ENCODE data around the gene ATP9B. TPM values are rescaled to one million over a fixed set of nuclear protein-coding genes. Genes with fewer than 3 reads are reported as not detected.

The ATP9B gene
- total and polyA plus RNA-seq, 10 of the 15 experiments (the other 5 are each of a cell fraction or from before 2014, with no cell fraction given): 0.74 to 20.7 (median 12.9) TPM

GRCh38 chr18:79380816-79381806 lies 311.9 kb downstream of the ATP9B start:
- Histone ChIP-seq H4K20me1 (ENCODE audit: control insufficient read depth, insufficient read depth) (no peaks in the 10 kb centered on the region), H3K4me1 (ENCODE audit: control insufficient read depth, insufficient read depth, low read length) (no peaks in the 10 kb centered on the region), H3K79me2 (ENCODE audit: control insufficient read depth, insufficient read depth, low read length) (no peaks in the 10 kb centered on the region), H3K9me3 (replicated peaks; ENCODE audit: control insufficient read depth, insufficient read depth, low read length) (no peaks in the 10 kb centered on the region), H2AFZ (ENCODE audit: control insufficient read depth, low read depth, low read length) (no peak overlapping the region), H3K27ac (ENCODE audit: control insufficient read depth, insufficient read depth) (no peak overlapping the region), H3K36me3 (ENCODE audit: control insufficient read depth in 2 of 2, insufficient read depth in 2 of 2, low read length in 1 of 2) (peaks cover 0 to 6% of the 10 kb centered on the region in 2 experiments; a peak in 2 of 4 replicates), H3K27me3 (replicated peaks in 1 of 2; ENCODE audit: control insufficient read depth in 2 of 2, insufficient read depth in 2 of 2, low read length in 1 of 2) (no peaks in the 10 kb centered on the region), H3K9ac (ENCODE audit: control insufficient read depth, insufficient read depth, low read length) (no peak overlapping the region), H3K4me3 (no peak overlapping the region), H3K4me2 (ENCODE audit: control insufficient read depth, insufficient read depth) (no peak overlapping the region)
- ChIA-PET CTCF (interaction anchor here (0.7 to 6.4 kb wide), 15 partner anchors 10 to 654 kb away, joined by 3 to 48 read pairs (median 4); no protein-coding TSS in a partner anchor), SMC1A (ENCODE audit: uncharacterized antibody, unreplicated experiment) (interaction anchor here (0.7 to 3.0 kb wide), 6 partner anchors 10 to 266 kb away, joined by 3 to 14 read pairs (median 5); no protein-coding TSS in a partner anchor), RAD21 (ENCODE audit: unreplicated experiment) (interaction anchor here (0.7 to 4.0 kb wide), 9 partner anchors 10 to 573 kb away, joined by 3 to 28 read pairs (median 4); no protein-coding TSS in a partner anchor), POLR2A (interaction anchor here (1.6 kb wide), 1 partner anchor 146 kb away, joined by 3 read pairs; no protein-coding TSS in a partner anchor)
- no peak for FAIRE-seq
- BruUV-seq (replicated peaks): no TSS peak
- in situ Hi-C loops (cut with MboI): no loop called here
- no peak for DNase-seq (ENCODE audit: low read depth, low spot score)
- intact Hi-C loops (cut with micrococcal nuclease; ENCODE audit: unreplicated experiment): loop anchor here (1.0 kb wide), 1 partner anchor 147 kb away; no protein-coding TSS in a partner anchor
- WGBS (ENCODE audit: insufficient coverage, insufficient replicate concordance, low lambda C conversion rate, missing lambda C conversion rate): 52% methylated on average over 30 of the region's 30 CpGs
- ATAC-seq: peak; percentile 79
- TF ChIP-seq ZBTB40 (IDR thresholded peaks at IDR 0.05; ENCODE audit: borderline replicate concordance) (no peak), CBFB (IDR thresholded peaks at IDR 0.05; ENCODE audit: low read depth) (no peak), YY1 (IDR thresholded peaks at IDR 0.05; ENCODE audit: low read depth, low read length) (0 out of 2 replicates have a peak, but pooled peaks have one; percentile 37), SREBF2 (IDR thresholded peaks at IDR 0.05; ENCODE audit: low read length) (no peak), BCL3 (IDR thresholded peaks at IDR 0.05; ENCODE audit: borderline replicate concordance, insufficient read depth, low read depth, low read length, poor library complexity, severe bottlenecking) (peak; percentile 9), CHD2 (IDR thresholded peaks at IDR 0.05; ENCODE audit: borderline replicate concordance, low read depth, low read length) (no peak), RFX5 (IDR thresholded peaks at IDR 0.05; ENCODE audit: low read depth, low read length) (no peak), WRNIP1 (IDR thresholded peaks at IDR 0.05; ENCODE audit: borderline replicate concordance, low read depth, low read length) (no peak), SMC3 (IDR thresholded peaks at IDR 0.05; ENCODE audit: borderline replicate concordance, low read length) (peak; percentile 93), TBL1XR1 (IDR thresholded peaks at IDR 0.05; ENCODE audit: low read depth, low read length) (no peak), CEBPZ (IDR thresholded peaks at IDR 0.05; ENCODE audit: low read depth, low read length) (no peak), RB1 (IDR thresholded peaks at IDR 0.05; ENCODE audit: borderline replicate concordance) (0 out of 2 replicates have a peak, but pooled peaks have one; percentile 29), ZBED1 (IDR thresholded peaks at IDR 0.05; ENCODE audit: borderline replicate concordance) (no peak)
